ENCODE measurements around the gene RAB26.

The RAB26 gene

GRCh38 chr16:2171601-2172178 lies 23.3 kb downstream of the RAB26 start:
- TF ChIP-seq CTCF (IDR thresholded peaks at IDR 0.05) = no peak
- H3K9ac ChIP-seq = no peak overlapping the region
- no peaks in the 10 kb centered on the region for H3K79me2 ChIP-seq
- H2AFZ ChIP-seq = no peak overlapping the region
- H3K27ac ChIP-seq = no peak overlapping the region
- H3K4me3 ChIP-seq (ENCODE audit: low read depth, low read length) = no peak overlapping the region
- H3K9me3 ChIP-seq (ENCODE audit: control insufficient read depth, low read length) = no peaks in the 10 kb centered on the region
- no peaks in the 10 kb centered on the region for H3K27me3 ChIP-seq (ENCODE audit: control insufficient read depth, insufficient read depth, low read length)
- no peaks in the 10 kb centered on the region for H3K36me3 ChIP-seq (ENCODE audit: control insufficient read depth, insufficient read depth, low read length)
- H3K4me1 ChIP-seq = no peaks in the 10 kb centered on the region
- no peak overlapping the region for H3K4me2 ChIP-seq (ENCODE audit: low read length)

- no peak overlapping the region for H3K4me2 ChIP-seq (ENCODE audit: low read length)
- no peaks in the 10 kb centered on the region for H3K79me2 ChIP-seq
- no peak overlapping the region for H3K27ac ChIP-seq
- no peaks in the 10 kb centered on the region for H3K4me1 ChIP-seq
- H3K27me3 ChIP-seq (ENCODE audit: control insufficient read depth, insufficient read depth, low read length) = no peaks in the 10 kb centered on the region
- no peak overlapping the region for H3K4me3 ChIP-seq (ENCODE audit: low read depth, low read length)
- no peak for TF ChIP-seq CTCF (IDR thresholded peaks at IDR 0.05)
- no peaks in the 10 kb centered on the region for H3K9me3 ChIP-seq (ENCODE audit: control insufficient read depth, low read length)
- H2AFZ ChIP-seq = no peak overlapping the region
- no peak overlapping the region for H3K9ac ChIP-seq
- no peaks in the 10 kb centered on the region for H3K36me3 ChIP-seq (ENCODE audit: control insufficient read depth, insufficient read depth, low read length)
These were observed 24.4 kb downstream of the RAB26 start for GRCh38 chr16:2172688-2173335.

GRCh38 chr16:2173366-2173765 lies 24.9 kb downstream of the RAB26 start:
- H3K9me3 ChIP-seq (ENCODE audit: control insufficient read depth, low read length) = no peaks in the 10 kb centered on the region

GRCh38 chr16:2173916-2174315 lies 25.5 kb downstream of the RAB26 start:
- Histone ChIP-seq H3K9ac (no peak overlapping the region), H3K79me2 (no peaks in the 10 kb centered on the region), H3K27me3 (ENCODE audit: control insufficient read depth, insufficient read depth, low read length) (no peaks in the 10 kb centered on the region), H3K4me1 (no peaks in the 10 kb centered on the region), H3K9me3 (ENCODE audit: control insufficient read depth, low read length) (no peaks in the 10 kb centered on the region), H3K4me3 (ENCODE audit: low read depth, low read length) (no peak overlapping the region), H2AFZ (no peak overlapping the region), H3K4me2 (ENCODE audit: low read length) (no peak overlapping the region), H3K36me3 (ENCODE audit: control insufficient read depth, insufficient read depth, low read length) (no peaks in the 10 kb centered on the region), H3K27ac (no peak overlapping the region)
- no peak for TF ChIP-seq CTCF (IDR thresholded peaks at IDR 0.05)

More at GRCh38 chr16:2173366-2173765, 24.9 kb downstream of the RAB26 start:
- no peak overlapping the region for H3K27ac ChIP-seq
- TF ChIP-seq CTCF (IDR thresholded peaks at IDR 0.05) = no peak
- no peaks in the 10 kb centered on the region for H3K79me2 ChIP-seq
- H3K9ac ChIP-seq = no peak overlapping the region
- H3K4me3 ChIP-seq (ENCODE audit: low read depth, low read length) = no peak overlapping the region
- H3K4me1 ChIP-seq = no peaks in the 10 kb centered on the region
- H3K27me3 ChIP-seq (ENCODE audit: control insufficient read depth, insufficient read depth, low read length) = no peaks in the 10 kb centered on the region
- no peak overlapping the region for H3K4me2 ChIP-seq (ENCODE audit: low read length)
- no peaks in the 10 kb centered on the region for H3K36me3 ChIP-seq (ENCODE audit: control insufficient read depth, insufficient read depth, low read length)
- H2AFZ ChIP-seq = no peak overlapping the region

Measured in parathyroid adenoma (tissue), 2 donors.